SK-MEL-5 (cell line): ENCODE results near the gene WDFY4. TPM values are rescaled to one million over a fixed set of nuclear protein-coding genes. Genes with fewer than 3 reads are reported as not detected.

Experiments used
- DNase-seq: peaks from one replicate; pipeline ENCODE4 v3.0.0-alpha.2; 2016; ENCODE audit warnings: low read depth, low spot score
- in situ Hi-C: cut with HindIII; loops from 2 replicates; pipeline ENCODE4 v1.10.0; 2016; ENCODE audit warnings: low sequenced_read_pairs, high pct_unique_total_duplicates, low pct_unique_long_range_greater_than_20kb
- total RNA-seq: library from RNA; depleted of rRNA; stranded (reverse); fragments of >200 nt; shearing (Covaris generic); gene quantifications from 2 replicates; pipeline ENCODE4 v1.2.3, GENCODE V29; 2014

Gene WDFY4
- total RNA-seq, 1 experiment from 2014 or later, result not detected

DNA sequence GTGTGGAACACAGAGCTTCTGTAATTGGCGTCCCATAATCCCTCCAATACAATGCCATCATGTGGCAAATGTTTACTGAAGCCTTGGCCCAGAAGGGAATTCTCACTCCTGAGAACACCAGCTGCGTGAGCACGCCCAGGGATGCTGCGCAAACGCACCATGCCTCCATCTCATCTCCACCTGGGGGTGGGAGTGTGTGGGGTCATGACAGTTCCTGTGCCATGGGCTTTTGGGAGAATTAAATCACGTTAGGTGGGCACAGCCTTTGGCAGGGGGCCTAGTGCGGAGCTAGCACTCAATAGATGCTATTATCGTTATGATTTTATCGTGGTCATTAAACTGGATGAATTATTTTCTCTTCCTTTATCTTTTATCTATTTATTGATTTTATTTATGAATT is 15.8 kb downstream of the WDFY4 start:
- in situ Hi-C loops, result no loop called here
- no peak for DNase-seq

DNA sequence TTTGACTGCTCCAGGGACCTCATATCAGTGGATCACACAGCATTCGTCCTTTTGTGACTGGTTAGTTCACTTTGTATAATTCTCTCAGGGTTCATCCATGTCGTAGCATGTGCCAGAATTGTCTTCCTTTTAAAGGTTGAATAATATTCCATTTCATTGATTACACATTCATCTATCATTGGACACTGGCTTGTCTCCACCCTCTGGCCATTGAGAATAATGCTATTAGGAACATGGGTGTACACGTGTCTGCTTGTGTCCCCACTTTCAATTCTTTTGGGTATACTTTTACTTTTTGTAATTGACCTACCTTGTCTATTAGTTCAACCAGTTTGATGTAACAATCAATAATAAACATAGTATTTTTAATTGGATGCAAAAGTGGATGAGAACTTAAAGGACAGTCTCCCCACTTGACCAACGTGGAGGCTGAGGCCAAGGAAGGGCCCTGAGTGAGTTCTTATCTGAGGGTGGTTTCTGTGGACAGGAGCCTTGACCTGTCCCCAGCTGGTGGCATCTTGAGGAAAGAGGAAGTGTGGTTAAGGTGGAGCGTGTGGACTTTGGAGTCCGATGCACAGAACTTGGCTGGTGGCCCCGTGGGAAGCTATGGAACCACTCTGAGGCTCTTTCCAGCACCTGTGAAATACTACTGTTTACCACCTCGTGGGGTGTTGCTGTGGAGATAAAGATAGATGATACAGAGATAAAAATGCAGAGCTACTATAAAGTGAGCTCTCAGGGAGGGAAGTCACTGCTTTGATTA is 16.6 kb downstream of the WDFY4 start:
- DNase-seq, result no peak
- in situ Hi-C loops, result no loop called here

- no peak for DNase-seq
- in situ Hi-C loops, result no loop called here
Measured at GRCh38 chr10:48701941-48702340, 17.3 kb downstream of the WDFY4 start.

GRCh38 chr10:48703531-48704122 is 19.0 kb downstream of the WDFY4 start:
- in situ Hi-C loops, result no loop called here
- DNase-seq, result no peak

DNA sequence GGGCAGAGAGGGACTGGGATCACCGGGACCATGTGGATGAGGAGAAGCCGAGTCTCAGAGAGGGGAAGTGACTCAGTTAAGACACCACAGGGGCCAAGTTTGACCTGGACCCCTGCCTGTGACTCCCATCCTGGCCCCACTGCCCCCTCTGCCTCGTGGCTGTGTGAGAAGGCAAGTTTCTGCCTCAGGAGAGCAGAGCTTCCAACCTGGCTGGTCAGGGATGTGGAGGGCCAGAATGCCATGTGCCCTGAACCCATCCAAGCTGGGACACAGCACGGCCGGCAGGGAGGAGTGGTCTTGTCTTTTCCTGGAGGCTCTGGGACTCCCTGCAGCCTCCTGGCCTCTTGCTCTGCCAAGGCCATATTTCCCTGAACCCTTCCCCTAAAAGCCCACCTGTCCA is 19.5 kb downstream of the WDFY4 start:
- in situ Hi-C loops, result no loop called here
- DNase-seq, result no peak

- in situ Hi-C loops, result no loop called here
- DNase-seq, result no peak
Measured at GRCh38 chr10:48705401-48705938, 20.8 kb downstream of the WDFY4 start.

DNA sequence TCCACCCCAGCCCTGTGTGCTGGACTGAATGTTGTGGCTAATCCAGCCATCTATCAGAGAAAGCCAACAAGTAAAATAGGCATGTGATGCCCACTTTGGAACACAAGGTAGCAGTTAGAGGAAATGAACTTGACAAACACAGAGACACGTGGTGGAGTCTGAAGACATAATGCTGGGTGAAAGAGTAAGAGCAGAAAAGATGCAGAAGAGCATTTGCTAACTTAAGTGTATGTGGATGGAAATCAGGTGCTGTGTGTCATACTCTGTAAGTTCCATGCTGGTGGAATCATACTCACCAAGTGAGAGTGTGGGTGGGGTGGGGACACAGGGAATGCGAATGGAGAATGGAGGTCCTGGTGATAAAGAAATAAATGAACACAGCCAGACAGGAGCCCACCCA is 22.8 kb downstream of the WDFY4 start:
- no peak for DNase-seq
- in situ Hi-C loops, result no loop called here

- in situ Hi-C loops, result no loop called here
Measured at GRCh38 chr10:48708144-48708543, 23.5 kb downstream of the WDFY4 start.

DNA sequence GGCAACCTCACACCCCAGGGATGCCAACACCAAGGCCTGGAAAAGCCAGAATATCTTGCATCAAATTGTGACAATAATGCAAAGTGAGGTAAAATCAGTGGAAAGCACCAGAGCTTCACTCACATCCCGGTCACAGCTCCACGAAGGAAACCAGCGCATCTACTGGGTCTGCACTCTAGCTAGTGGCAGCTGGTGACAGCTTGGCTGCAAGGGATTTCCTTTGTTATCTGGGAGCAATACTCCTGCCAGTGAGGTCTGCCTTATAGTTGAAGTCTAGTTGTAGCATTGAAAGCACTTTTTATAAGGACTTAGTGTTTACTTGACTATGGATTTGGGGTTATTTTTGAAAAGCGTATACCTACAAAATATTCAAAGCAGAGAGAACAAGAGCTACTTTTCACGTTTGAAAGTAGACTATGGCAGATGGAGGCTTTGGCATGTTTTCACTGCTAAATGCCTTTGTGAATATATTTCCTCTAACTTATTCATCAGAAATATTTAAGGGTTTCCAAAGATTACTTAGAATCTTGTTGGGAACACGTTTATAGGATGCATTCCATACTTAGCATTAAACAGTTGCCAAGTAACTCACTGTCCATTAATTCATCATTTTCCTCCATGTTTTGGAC is 26.1 kb downstream of the WDFY4 start:
- DNase-seq, result no peak
- in situ Hi-C loops, result no loop called here

More at GRCh38 chr10:48708144-48708543, 23.5 kb downstream of the WDFY4 start:
- DNase-seq, result no peak

GRCh38 chr10:48711830-48712229 is 27.2 kb downstream of the WDFY4 start:
- no peak for DNase-seq
- in situ Hi-C loops, result no loop called here

DNA sequence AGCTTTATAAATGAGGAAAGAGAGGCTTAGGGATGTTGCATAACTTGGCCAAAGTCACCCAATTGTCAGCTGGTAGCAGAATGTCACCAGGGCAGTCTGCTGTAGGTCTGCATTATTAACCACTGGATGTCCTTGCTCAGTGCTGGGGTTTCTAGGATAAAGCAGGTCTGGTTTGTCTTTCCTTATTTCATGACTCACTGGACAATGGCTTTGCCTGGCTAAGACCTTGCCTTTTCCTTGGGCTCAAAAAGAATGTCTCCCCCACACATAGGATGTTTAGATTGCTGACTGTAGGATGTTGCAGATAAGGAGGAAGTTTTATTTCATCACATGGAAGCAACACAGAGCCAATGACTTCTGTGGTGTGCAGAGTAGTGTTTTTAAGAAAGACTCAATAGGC is 29.4 kb downstream of the WDFY4 start:
- in situ Hi-C loops, result no loop called here

GRCh38 chr10:48716416-48716815 is 31.7 kb downstream of the WDFY4 start:
- no peak for DNase-seq
- in situ Hi-C loops, result no loop called here

More for the DNA sequence above, 29.4 kb downstream of the WDFY4 start:
- DNase-seq, result no peak

- no peak for DNase-seq
- in situ Hi-C loops, result no loop called here
Measured at GRCh38 chr10:48720611-48721010, 35.9 kb downstream of the WDFY4 start.

- no peak for DNase-seq
- in situ Hi-C loops, result no loop called here
Measured at GRCh38 chr10:48722153-48723145, 37.8 kb downstream of the WDFY4 start.

DNA sequence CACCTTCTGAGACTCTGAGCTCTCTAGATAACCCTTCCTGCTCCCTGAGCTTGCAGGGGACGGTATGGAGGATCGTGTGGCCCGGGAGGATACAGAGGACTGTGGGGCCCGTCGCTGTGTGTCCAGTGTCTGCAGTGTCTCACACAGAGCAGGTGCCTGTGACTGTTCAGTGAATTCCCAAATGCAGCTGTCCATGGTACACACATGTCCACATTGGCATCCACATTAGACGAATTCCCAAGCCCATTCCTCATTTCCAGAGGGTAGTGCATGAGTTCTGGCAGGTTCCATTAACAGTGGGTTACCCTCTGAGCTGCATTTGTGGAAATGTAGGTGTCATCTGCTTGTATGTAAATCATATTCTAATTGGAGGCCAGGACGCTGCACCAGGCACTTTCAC is 39.5 kb downstream of the WDFY4 start:
- in situ Hi-C loops, result no loop called here
- no peak for DNase-seq

- in situ Hi-C loops, result no loop called here
- no peak for DNase-seq
Measured at GRCh38 chr10:48725708-48726107, 41.0 kb downstream of the WDFY4 start.

DNA sequence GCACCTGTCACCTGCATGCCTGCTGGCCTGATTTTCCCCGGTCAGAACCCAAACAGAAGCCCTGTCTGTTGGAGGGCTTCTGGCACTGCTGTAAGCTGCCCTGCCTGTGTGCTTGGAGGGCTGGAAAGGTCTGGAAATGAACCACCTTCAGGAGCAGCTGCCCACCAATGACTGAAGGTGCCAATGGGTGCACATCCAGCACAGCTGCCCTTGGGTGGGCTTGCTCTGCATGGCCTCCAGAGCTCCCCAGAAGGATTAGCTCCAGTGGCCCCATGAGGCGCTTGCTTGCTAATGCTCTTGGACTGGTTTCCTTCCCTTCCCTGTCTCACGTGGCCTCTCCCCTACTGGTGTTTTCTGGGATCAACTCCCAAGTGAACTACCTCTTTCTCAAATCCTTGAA is 43.2 kb downstream of the WDFY4 start:
- in situ Hi-C loops, result no loop called here
- no peak for DNase-seq

- no peak for DNase-seq
- in situ Hi-C loops, result no loop called here
Measured at GRCh38 chr10:48729222-48729621, 44.5 kb downstream of the WDFY4 start.
